Keratinocyte (primary cell): Measurements from ENCODE around the gene PRSS12. TPM values are rescaled to one million over a fixed set of nuclear protein-coding genes. Genes with fewer than 3 reads are reported as not detected.

Source experiments
- DNase-seq: peaks from one replicate; pipeline ENCODE4 v3.0.0-alpha.2; 2011; ENCODE audit warnings: low read depth, missing footprints, low spot score
- FAIRE-seq: peaks from 2 replicates; lab custom pipeline; 2011; peaks lifted over from hg19 to GRCh38; lab: Jason Lieb, UNC
- H2AFZ ChIP-seq: 2 replicates; pipeline ENCODE4 v1.6.0; 2012; ENCODE audit warnings: low read length, control low read depth, inconsistent platforms; ENCODE audit not compliant: control insufficient read depth
- H3K27ac ChIP-seq: 2 replicates; pipeline ENCODE4 v1.5.1; 2011; ENCODE audit warnings: low read length; ENCODE audit not compliant: control insufficient read depth, insufficient read depth
- H3K27me3 ChIP-seq: 3 replicates; pipeline ENCODE4 v1.6.0; 2011; ENCODE audit warnings: low read length; ENCODE audit not compliant: control insufficient read depth, insufficient read depth; ENCODE audit errors: extremely low read depth
- H3K36me3 ChIP-seq, 2 experiments: 2 replicates in 1 of 2; 3 replicates in 1 of 2; pipeline ENCODE4 v1.5.1; 2011; ENCODE audit warnings: low read length in 2 of 2, mild to moderate bottlenecking in 1 of 2; ENCODE audit not compliant: control insufficient read depth in 2 of 2, insufficient read depth in 2 of 2; ENCODE audit errors: extremely low read depth in 1 of 2
- H3K4me1 ChIP-seq: 3 replicates; pipeline ENCODE4 v1.5.1; 2011; ENCODE audit warnings: low read length; ENCODE audit not compliant: control insufficient read depth, insufficient read depth; ENCODE audit errors: extremely low read depth
- H3K4me2 ChIP-seq: 3 replicates; pipeline ENCODE4 v1.6.0; 2011; ENCODE audit warnings: low read depth, low read length; ENCODE audit not compliant: control insufficient read depth, insufficient read depth; ENCODE audit errors: extremely low read depth
- H3K4me3 ChIP-seq, 3 experiments: fragments of 200-600 bp in 1 of 3; sonication (generic) in 1 of 3; 2 replicates in 2 of 3; 3 replicates in 1 of 3; pipeline ENCODE4 v1.5.1; 2011 to 2016; ENCODE audit warnings: low read length in 3 of 3, mild to moderate bottlenecking in 3 of 3, control low read depth in 2 of 3, inconsistent platforms in 1 of 3, low read depth in 1 of 3, mixed read lengths in 1 of 3, mixed run types in 1 of 3, moderate library complexity in 1 of 3; ENCODE audit not compliant: control insufficient read depth in 2 of 3, insufficient read depth in 2 of 3; ENCODE audit errors: extremely low read depth in 1 of 3
- H3K79me2 ChIP-seq: 2 replicates; pipeline ENCODE4 v1.6.0; 2012; ENCODE audit warnings: low read length; ENCODE audit not compliant: control insufficient read depth, insufficient read depth
- H3K9ac ChIP-seq: 3 replicates; pipeline ENCODE4 v1.6.0; 2011; ENCODE audit warnings: low read length; ENCODE audit not compliant: control insufficient read depth, insufficient read depth; ENCODE audit errors: extremely low read depth
- H3K9me1 ChIP-seq: 3 replicates; pipeline ENCODE4 v1.6.0; 2011; ENCODE audit warnings: low read length; ENCODE audit not compliant: control insufficient read depth, insufficient read depth; ENCODE audit errors: extremely low read depth
- H3K9me3 ChIP-seq: 2 replicates; pipeline ENCODE4 v1.5.1; 2012; ENCODE audit warnings: low read depth, low read length; ENCODE audit not compliant: control insufficient read depth
- H4K20me1 ChIP-seq: 3 replicates; pipeline ENCODE4 v1.6.0; 2011; ENCODE audit warnings: low read length; ENCODE audit not compliant: control insufficient read depth, insufficient read depth; ENCODE audit errors: extremely low read depth
- EZH2 ChIP-seq: IDR thresholded peaks from one replicate; pipeline ENCODE4 v1.6.1; 2012; ENCODE audit warnings: inconsistent platforms, mild to moderate bottlenecking, low read length, moderate library complexity
- dilution Hi-C: fragments of 300-500 bp; cut with MboI; formaldehyde crosslinking; loops from one replicate; pipeline ENCODE4 v1.7.0; 2020; ENCODE audit warnings: low sequenced_read_pairs; ENCODE audit not compliant: extremely low pct_ligation_motif_present
- polyA plus RNA-seq, 5 experiments: library from polyadenylated mRNA; depleted of rRNA in 3 of 5; stranded (reverse) in 3 of 5; stranded (forward) in 1 of 5; unstranded in 1 of 5; fragments of >200 nt; gene quantifications; 1 replicate in 1 of 5; 2 replicates in 3 of 5; 3 replicates in 1 of 5; pipeline versions ENCODE4 v1.2.1 to v1.2.3, GENCODE V29; 2011 to 2012; ENCODE audit warnings: missing spikeins in 2 of 5, low read depth in 1 of 5, low replicate concordance in 1 of 5
- TF ChIP-seq, protein P1 (sequence below), 3 experiments: IDR thresholded peaks in 1 of 3; conservative IDR thresholded peaks in 1 of 3; optimal IDR thresholded peaks in 1 of 3; 2 replicates in 2 of 3; 3 replicates in 1 of 3; pipeline versions ENCODE3 to v1.5.1; 2011; ENCODE audit warnings: low read length in 3 of 3, mild to moderate bottlenecking in 3 of 3, moderate library complexity in 2 of 3, control low read depth in 1 of 3, inconsistent platforms in 1 of 3; ENCODE audit not compliant: insufficient read depth in 2 of 3; ENCODE audit errors: extremely low read depth in 1 of 3

PRSS12 gene
- polyA plus RNA-seq, 1 donor (not counting 4 experiments of a cell fraction or from before 2014, with no cell fraction given) = 16.6 TPM

DNA sequence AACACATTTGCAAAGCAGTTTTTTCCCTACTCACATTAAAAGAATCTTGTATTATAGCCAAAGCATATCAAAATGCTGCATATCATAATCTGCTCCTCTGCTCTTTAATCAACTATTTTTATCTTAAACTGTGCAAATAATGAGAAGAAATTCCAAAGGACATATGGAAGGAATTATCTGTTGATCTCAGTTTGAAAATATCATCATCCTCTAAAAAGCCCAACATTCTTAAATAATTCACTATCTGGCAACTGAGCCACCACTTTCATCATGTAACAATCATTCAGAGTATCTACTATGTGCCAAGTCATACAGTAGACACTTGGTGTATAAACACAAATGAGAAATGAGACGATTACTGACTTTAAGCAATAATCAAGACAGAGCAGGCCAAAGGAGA, 63.0 kb downstream of the PRSS12 start:
- FAIRE-seq = no peak
- DNase-seq = no peak
- dilution Hi-C loops = no loop called here
- H3K9me1 ChIP-seq = no peaks in the 10 kb centered on the region
- H3K4me1 ChIP-seq = peaks cover 34% of the 10 kb centered on the region
- no peak overlapping the region for H3K4me2 ChIP-seq
- no peaks in the 10 kb centered on the region for H3K9me3 ChIP-seq
- H4K20me1 ChIP-seq = no peaks in the 10 kb centered on the region
- TF ChIP-seq, protein P1, sequence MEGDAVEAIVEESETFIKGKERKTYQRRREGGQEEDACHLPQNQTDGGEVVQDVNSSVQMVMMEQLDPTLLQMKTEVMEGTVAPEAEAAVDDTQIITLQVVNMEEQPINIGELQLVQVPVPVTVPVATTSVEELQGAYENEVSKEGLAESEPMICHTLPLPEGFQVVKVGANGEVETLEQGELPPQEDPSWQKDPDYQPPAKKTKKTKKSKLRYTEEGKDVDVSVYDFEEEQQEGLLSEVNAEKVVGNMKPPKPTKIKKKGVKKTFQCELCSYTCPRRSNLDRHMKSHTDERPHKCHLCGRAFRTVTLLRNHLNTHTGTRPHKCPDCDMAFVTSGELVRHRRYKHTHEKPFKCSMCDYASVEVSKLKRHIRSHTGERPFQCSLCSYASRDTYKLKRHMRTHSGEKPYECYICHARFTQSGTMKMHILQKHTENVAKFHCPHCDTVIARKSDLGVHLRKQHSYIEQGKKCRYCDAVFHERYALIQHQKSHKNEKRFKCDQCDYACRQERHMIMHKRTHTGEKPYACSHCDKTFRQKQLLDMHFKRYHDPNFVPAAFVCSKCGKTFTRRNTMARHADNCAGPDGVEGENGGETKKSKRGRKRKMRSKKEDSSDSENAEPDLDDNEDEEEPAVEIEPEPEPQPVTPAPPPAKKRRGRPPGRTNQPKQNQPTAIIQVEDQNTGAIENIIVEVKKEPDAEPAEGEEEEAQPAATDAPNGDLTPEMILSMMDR (optimal IDR thresholded peaks at IDR 0.05 in 1 of 3, IDR thresholded peaks at IDR 0.05 in 1 of 3, conservative IDR thresholded peaks at IDR 0.05 in 1 of 3; ENCODE audit: extremely low read depth in 1 of 3, insufficient read depth in 2 of 3, low read length in 3 of 3) = no peak
- no peak for TF ChIP-seq EZH2
- H3K36me3 ChIP-seq = no peaks in the 10 kb centered on the region
- H3K27ac ChIP-seq = no peak overlapping the region
- H3K79me2 ChIP-seq = no peaks in the 10 kb centered on the region
- no peaks in the 10 kb centered on the region for H3K27me3 ChIP-seq
- no peak overlapping the region for H3K9ac ChIP-seq
- H3K4me3 ChIP-seq = no peak overlapping the region
- H2AFZ ChIP-seq = no peak overlapping the region

DNA sequence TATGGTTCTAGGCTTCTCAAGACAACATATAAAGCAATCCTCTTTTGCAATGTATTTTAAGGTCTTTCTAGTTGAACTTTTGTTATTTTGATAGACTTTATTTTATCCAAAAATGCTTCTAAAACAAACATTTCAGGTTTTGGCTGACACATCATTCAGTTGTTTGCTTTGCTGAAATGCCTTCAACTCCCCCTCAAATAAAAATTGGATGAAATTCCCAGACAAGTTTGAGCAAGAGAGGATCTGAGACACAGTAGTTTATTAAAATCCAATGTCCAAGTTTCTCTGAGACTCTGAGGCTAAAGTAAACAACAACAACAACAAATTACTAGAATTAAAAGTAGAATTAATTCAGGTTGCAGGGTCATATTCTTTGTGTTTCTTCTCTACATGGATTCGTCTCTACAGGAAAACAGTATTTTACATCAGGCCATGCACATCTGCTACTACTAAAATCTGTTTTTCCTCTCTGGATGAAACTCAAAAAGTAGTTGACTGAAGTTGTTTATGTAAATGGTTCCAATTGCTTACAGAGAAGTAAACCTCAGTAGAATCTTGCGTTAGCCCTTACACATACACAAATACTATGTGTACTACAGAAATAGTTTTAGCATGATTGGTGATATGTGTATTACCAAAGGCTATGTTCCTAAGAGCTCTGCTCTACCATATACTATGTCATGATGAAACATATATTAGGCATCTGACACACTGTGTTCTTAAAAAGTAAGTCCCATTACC, 64.9 kb downstream of the PRSS12 start:
- Histone ChIP-seq H3K9ac (no peak overlapping the region), H3K4me2 (peak overlapping the region; percentile 84), H3K36me3 (no peaks in the 10 kb centered on the region), H3K4me1 (peaks cover 42% of the 10 kb centered on the region), H3K9me1 (no peaks in the 10 kb centered on the region), H3K79me2 (no peaks in the 10 kb centered on the region), H3K4me3 (no peak overlapping the region), H3K27ac (peak overlapping the region; percentile 95), H2AFZ (no peak overlapping the region), H3K27me3 (no peaks in the 10 kb centered on the region), H4K20me1 (no peaks in the 10 kb centered on the region), H3K9me3 (no peaks in the 10 kb centered on the region)
- dilution Hi-C loops = no loop called here
- no peak for TF ChIP-seq EZH2
- TF ChIP-seq, protein P1 (optimal IDR thresholded peaks at IDR 0.05 in 1 of 3, IDR thresholded peaks at IDR 0.05 in 1 of 3, conservative IDR thresholded peaks at IDR 0.05 in 1 of 3; ENCODE audit: extremely low read depth in 1 of 3, insufficient read depth in 2 of 3, low read length in 3 of 3) = no peak
- FAIRE-seq (peak; percentile 51), DNase-seq (no peak)
